Neuronal stem cell (in vitro differentiated cells): ENCODE data around the gene SLC2A1.

Experiments
- DNase-seq: peaks from one replicate; pipeline ENCODE4 v3.0.0-alpha.2; 2013; ENCODE audit warnings: low spot score
- H2AFZ ChIP-seq: one replicate; pipeline ENCODE4 v1.6.1; 2013; ENCODE audit warnings: mild to moderate bottlenecking, low read length, inconsistent platforms
- H2AK5ac ChIP-seq: 2 replicates; pipeline ENCODE4 v1.6.1; 2013; ENCODE audit warnings: low read depth, mild to moderate bottlenecking, inconsistent platforms, low read length, moderate library complexity, mixed read lengths
- H2BK120ac ChIP-seq: 2 replicates; pipeline ENCODE4 v1.6.1; 2013; ENCODE audit warnings: low read depth, mild to moderate bottlenecking, inconsistent platforms, low read length, moderate library complexity, mixed read lengths
- H2BK12ac ChIP-seq: one replicate; pipeline ENCODE4 v1.6.1; 2013; ENCODE audit warnings: low read length, inconsistent platforms
- H2BK15ac ChIP-seq: 2 replicates; pipeline ENCODE4 v1.6.1; 2013; ENCODE audit warnings: mild to moderate bottlenecking, low read length, inconsistent platforms, mixed read lengths
- H2BK5ac ChIP-seq: one replicate; pipeline ENCODE4 v1.6.1; 2013; ENCODE audit warnings: inconsistent platforms, mild to moderate bottlenecking, low read length, moderate library complexity
- H3K14ac ChIP-seq: one replicate; pipeline ENCODE4 v1.6.1; 2013; ENCODE audit warnings: low read length, inconsistent platforms
- H3K18ac ChIP-seq: 2 replicates; pipeline ENCODE4 v1.6.1; 2013; ENCODE audit warnings: low read length, inconsistent platforms
- H3K23ac ChIP-seq: 2 replicates; pipeline ENCODE4 v1.6.1; 2013; ENCODE audit warnings: low read depth, mild to moderate bottlenecking, mixed read lengths, low read length, inconsistent platforms; ENCODE audit not compliant: poor library complexity
- H3K27ac ChIP-seq: replicated peaks from 3 replicates; pipeline ENCODE4 v1.5.1; 2013; ENCODE audit warnings: low read length, inconsistent platforms
- H3K27me3 ChIP-seq, 3 experiments: 2 replicates each; pipeline ENCODE4 v1.6.1; 2013; ENCODE audit warnings: low read length in 3 of 3, mild to moderate bottlenecking in 2 of 3, inconsistent platforms in 1 of 3, low read depth in 1 of 3, mixed read lengths in 1 of 3, moderate library complexity in 1 of 3; ENCODE audit not compliant: control insufficient read depth in 3 of 3, insufficient read depth in 3 of 3
- H3K36me3 ChIP-seq, 2 donors: replicated peaks in 1 of 2; 2 replicates each; pipeline ENCODE4 v1.6.1; 2013; ENCODE audit warnings: low read length in 2 of 2; ENCODE audit not compliant: control insufficient read depth in 2 of 2, insufficient read depth in 2 of 2
- H3K4ac ChIP-seq: 2 replicates; pipeline ENCODE4 v1.6.1; 2013; ENCODE audit warnings: inconsistent platforms, mild to moderate bottlenecking, low read length, moderate library complexity
- H3K4me1 ChIP-seq, 2 donors: 1 replicate in 1 of 2; 2 replicates in 1 of 2; pipeline ENCODE4 v1.6.1; 2013; ENCODE audit warnings: low read length in 2 of 2, low read depth in 1 of 2; ENCODE audit not compliant: control insufficient read depth in 2 of 2, insufficient read depth in 1 of 2
- H3K4me2 ChIP-seq: one replicate; pipeline ENCODE4 v1.6.1; 2013; ENCODE audit warnings: mild to moderate bottlenecking, low read length, inconsistent platforms; ENCODE audit not compliant: insufficient read depth, poor library complexity, severe bottlenecking
- H3K4me3 ChIP-seq, 2 donors: 2 replicates each; pipeline ENCODE4 v1.5.1; 2013; ENCODE audit warnings: low read length in 2 of 2, mild to moderate bottlenecking in 2 of 2, inconsistent platforms in 1 of 2, moderate library complexity in 1 of 2
- H3K79me1 ChIP-seq: one replicate; pipeline ENCODE4 v1.6.1; 2013; ENCODE audit warnings: low read depth, mild to moderate bottlenecking, inconsistent platforms, low read length, moderate library complexity
- H3K9ac ChIP-seq: one replicate; pipeline ENCODE4 v1.6.1; 2013; ENCODE audit warnings: mild to moderate bottlenecking, low read depth, low read length, inconsistent platforms; ENCODE audit not compliant: poor library complexity
- H3K9me3 ChIP-seq, 2 donors: replicated peaks in 1 of 2; 2 replicates each; pipeline versions ENCODE3 to v1.6.1; 2013; ENCODE audit warnings: low read length in 2 of 2, mild to moderate bottlenecking in 2 of 2, inconsistent platforms in 1 of 2, low read depth in 1 of 2, mixed read lengths in 1 of 2, moderate library complexity in 1 of 2; ENCODE audit not compliant: control insufficient read depth in 2 of 2, insufficient read depth in 1 of 2
- H4K8ac ChIP-seq: one replicate; pipeline ENCODE4 v1.6.1; 2013; ENCODE audit warnings: low read depth, mild to moderate bottlenecking, inconsistent platforms, low read length, moderate library complexity
- H4K91ac ChIP-seq: one replicate; pipeline ENCODE4 v1.6.1; 2013; ENCODE audit warnings: low read length, low read depth, mild to moderate bottlenecking, inconsistent platforms; ENCODE audit not compliant: poor library complexity
- WGBS, 2 donors: extraction: QIAGEN DNeasy Blood & Tissue Kit; methylation state at CpG; one replicate each; pipeline ENCODE4 v1.1.7; 2013; ENCODE audit warnings: missing lambda C conversion rate in 2 of 2, mixed read lengths in 1 of 2; ENCODE audit not compliant: insufficient read length in 2 of 2, insufficient replicate concordance in 1 of 2; ENCODE audit errors: extremely low coverage in 2 of 2; 5-methylcytosine and 5-hydroxymethylcytosine counted together

The SLC2A1 gene

DNA sequence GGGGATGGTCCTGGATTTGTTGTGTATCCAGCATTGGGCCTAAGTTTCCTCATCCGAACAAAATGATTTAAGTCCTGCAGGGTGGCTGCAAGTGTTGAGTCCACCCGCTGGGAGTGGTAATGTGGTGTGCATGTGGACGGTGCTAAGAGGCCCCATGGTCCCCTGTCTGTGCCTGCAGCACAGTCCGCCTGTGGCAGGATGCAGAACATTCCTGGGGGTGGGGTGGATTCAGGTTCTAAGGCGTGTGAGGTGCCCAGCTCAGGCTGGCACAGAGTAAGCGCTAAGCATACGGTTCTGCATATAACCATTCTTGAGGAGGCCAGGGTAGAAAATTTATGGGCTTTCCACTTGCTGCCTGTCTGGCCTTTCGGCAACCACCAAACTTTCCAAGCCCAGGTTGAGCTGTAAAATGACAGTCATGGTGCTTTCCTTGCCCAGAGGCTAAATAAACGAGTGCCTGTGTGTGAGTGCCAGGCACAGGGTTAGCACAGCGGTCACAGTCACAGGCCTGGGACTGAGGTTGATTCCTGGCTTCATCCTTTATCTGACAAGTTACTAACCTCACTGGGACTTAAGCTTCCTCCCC, 30.7 kb downstream of the SLC2A1 start:
- Histone ChIP-seq H2AK5ac (no peak overlapping the region), H4K8ac (no peak overlapping the region), H3K36me3 (peaks cover 67 to 90% of the 10 kb centered on the region in 2 donors), H2BK5ac (no peak overlapping the region), H3K18ac (no peak overlapping the region), H2BK12ac (no peak overlapping the region), H2BK120ac (no peak overlapping the region), H3K27me3 (no peaks in the 10 kb centered on the region), H4K91ac (no peak overlapping the region), H3K23ac (no peak overlapping the region), H3K9ac (no peak overlapping the region), H3K4ac (no peak overlapping the region), H3K4me1 (peaks cover 6 to 28% of the 10 kb centered on the region in 2 donors), H3K14ac (no peak overlapping the region), H2AFZ (no peak overlapping the region), H3K79me1 (peaks cover 19% of the 10 kb centered on the region), H3K9me3 (peaks cover 0 to 6% of the 10 kb centered on the region in 2 donors), H3K4me3 (no peak overlapping the region), H2BK15ac (no peak overlapping the region), H3K27ac (peak overlapping the region; percentile 34), H3K4me2 (no peak overlapping the region)
- DNase-seq = no peak
- WGBS, 2 donors = no CpG with 5 or more reads among the region's 10 CpGs

DNA sequence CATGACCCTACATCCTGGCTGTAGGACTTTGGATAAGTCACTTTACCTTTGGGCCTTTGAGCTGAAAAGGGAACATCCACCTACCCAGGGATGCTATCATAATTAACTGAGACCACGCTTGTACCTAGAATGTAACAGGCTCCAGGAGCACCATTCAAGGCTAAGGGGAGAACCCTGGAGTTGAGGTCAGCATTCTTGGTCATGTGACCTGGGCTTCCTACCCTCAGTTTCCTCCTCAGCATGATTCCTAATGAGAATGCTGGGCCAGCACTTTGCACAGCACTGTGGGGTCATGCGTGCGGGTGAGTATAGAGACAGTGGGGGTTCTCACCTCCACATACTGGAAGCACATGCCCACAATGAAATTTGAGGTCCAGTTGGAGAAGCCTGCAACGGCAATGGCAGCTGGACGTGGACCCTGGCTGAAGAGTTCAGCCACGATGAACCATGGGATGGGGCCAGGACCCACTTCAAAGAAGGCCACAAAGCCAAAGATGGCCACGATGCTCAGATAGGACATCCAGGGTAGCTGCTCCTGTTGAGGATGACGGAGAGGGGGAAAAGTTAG, 31.3 kb downstream of the SLC2A1 start:
- Histone ChIP-seq H3K27ac (peak overlapping the region; percentile 34), H4K8ac (no peak overlapping the region), H2BK12ac (no peak overlapping the region), H4K91ac (no peak overlapping the region), H3K9me3 (peaks cover 0 to 6% of the 10 kb centered on the region in 2 donors), H3K14ac (no peak overlapping the region), H3K4ac (no peak overlapping the region), H2AK5ac (no peak overlapping the region), H3K4me3 (no peak overlapping the region), H3K79me1 (peaks cover 14% of the 10 kb centered on the region), H2BK120ac (no peak overlapping the region), H2BK5ac (no peak overlapping the region), H3K4me2 (no peak overlapping the region), H2BK15ac (no peak overlapping the region), H3K36me3 (peaks cover 61 to 83% of the 10 kb centered on the region in 2 donors), H3K9ac (no peak overlapping the region), H3K23ac (no peak overlapping the region), H3K27me3 (no peaks in the 10 kb centered on the region), H3K18ac (no peak overlapping the region), H3K4me1 (peaks cover 4 to 22% of the 10 kb centered on the region in 2 donors), H2AFZ (no peak overlapping the region)
- no peak for DNase-seq
- no CpG with 5 or more reads among the region's 8 CpGs for WGBS, 2 donors

DNA sequence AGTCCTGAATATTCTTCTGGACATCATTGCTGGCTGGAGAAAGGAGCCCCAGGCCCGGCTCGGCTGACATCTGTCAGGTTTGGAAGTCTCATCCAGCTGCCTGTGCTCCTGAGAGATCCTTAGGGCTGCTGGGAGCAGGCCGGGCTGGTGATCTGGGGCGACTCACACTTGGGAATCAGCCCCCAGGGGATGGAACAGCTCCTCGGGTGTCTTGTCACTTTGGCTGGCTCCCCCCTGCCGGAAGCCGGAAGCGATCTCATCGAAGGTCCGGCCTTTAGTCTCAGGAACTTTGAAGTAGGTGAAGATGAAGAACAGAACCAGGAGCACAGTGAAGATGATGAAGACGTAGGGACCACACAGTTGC, 31.8 kb downstream of the SLC2A1 start:
- Histone ChIP-seq H2BK5ac (no peak overlapping the region), H3K9me3 (peaks cover 0 to 6% of the 10 kb centered on the region in 2 donors), H2BK120ac (no peak overlapping the region), H3K79me1 (peaks cover 14% of the 10 kb centered on the region), H4K91ac (no peak overlapping the region), H3K9ac (no peak overlapping the region), H3K4me2 (no peak overlapping the region), H2AK5ac (no peak overlapping the region), H3K4me3 (no peak overlapping the region), H4K8ac (no peak overlapping the region), H3K4me1 (peaks cover 3 to 18% of the 10 kb centered on the region in 2 donors), H3K27me3 (no peaks in the 10 kb centered on the region), H3K27ac (peak overlapping the region; percentile 9), H2BK12ac (no peak overlapping the region), H3K14ac (no peak overlapping the region), H2BK15ac (no peak overlapping the region), H3K18ac (no peak overlapping the region), H2AFZ (no peak overlapping the region), H3K36me3 (peaks cover 59 to 78% of the 10 kb centered on the region in 2 donors), H3K23ac (no peak overlapping the region), H3K4ac (no peak overlapping the region)
- no peak for DNase-seq
- no CpG with 5 or more reads among the region's 11 CpGs for WGBS, 2 donors

DNA sequence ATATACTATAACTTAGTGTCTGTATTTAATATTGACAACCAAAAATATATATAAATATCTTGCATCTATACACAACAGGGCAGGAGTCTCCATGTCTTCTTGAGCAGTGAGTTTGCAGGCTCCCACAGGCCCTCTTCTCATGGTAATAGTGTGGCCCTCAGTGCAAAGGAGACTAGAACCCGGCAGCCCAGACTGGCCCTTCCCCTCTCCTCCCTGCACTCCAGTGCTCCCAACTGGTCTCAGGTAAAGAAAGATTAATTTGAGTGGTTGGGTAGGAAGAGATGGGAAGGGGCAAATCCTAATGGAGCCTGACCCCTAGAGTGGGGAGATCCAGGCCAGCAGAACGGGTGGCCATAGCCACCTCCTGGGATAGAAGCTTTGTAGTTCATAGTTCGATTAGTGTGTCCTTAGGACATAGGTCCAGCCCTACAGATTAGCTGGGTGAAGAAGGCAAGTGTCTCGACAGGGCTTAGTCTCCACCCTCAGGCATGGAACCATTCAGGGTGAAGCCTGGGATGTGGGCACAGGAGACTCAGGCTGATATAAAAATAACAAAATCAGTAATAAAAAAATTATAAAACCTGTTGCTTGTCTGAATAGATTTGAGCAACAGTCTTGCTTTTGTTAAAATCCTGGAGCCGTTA, 32.3 kb downstream of the SLC2A1 start:
- H3K18ac ChIP-seq = no peak overlapping the region
- peaks cover 0 to 6% of the 10 kb centered on the region in 2 donors for H3K9me3 ChIP-seq
- no peak overlapping the region for H3K23ac ChIP-seq
- no peaks in the 10 kb centered on the region for H3K27me3 ChIP-seq
- no peak overlapping the region for H3K4me2 ChIP-seq
- H3K36me3 ChIP-seq = peaks cover 57 to 73% of the 10 kb centered on the region in 2 donors
- no peak overlapping the region for H2AFZ ChIP-seq
- H3K14ac ChIP-seq = no peak overlapping the region
- no peak overlapping the region for H2BK120ac ChIP-seq
- peaks cover 3 to 16% of the 10 kb centered on the region in 2 donors for H3K4me1 ChIP-seq
- no peak overlapping the region for H2BK12ac ChIP-seq
- H2BK5ac ChIP-seq = no peak overlapping the region
- DNase-seq = no peak
- H2BK15ac ChIP-seq = no peak overlapping the region
- H3K79me1 ChIP-seq = peaks cover 14% of the 10 kb centered on the region
- no peak overlapping the region for H3K4me3 ChIP-seq
- no peak overlapping the region for H4K91ac ChIP-seq
- no peak overlapping the region for H2AK5ac ChIP-seq
- H3K4ac ChIP-seq = no peak overlapping the region
- H4K8ac ChIP-seq = no peak overlapping the region
- WGBS, 2 donors = no CpG with 5 or more reads among the region's 5 CpGs
- peak overlapping the region; percentile 31 for H3K27ac ChIP-seq
- H3K9ac ChIP-seq = no peak overlapping the region
